ENCODE results near the gene NAALADL2. TPM values are rescaled to one million over a fixed set of nuclear protein-coding genes. Genes with fewer than 3 reads are reported as not detected.

Gene NAALADL2
- polyA plus RNA-seq, 1 donor, result 5.9 TPM

DNA sequence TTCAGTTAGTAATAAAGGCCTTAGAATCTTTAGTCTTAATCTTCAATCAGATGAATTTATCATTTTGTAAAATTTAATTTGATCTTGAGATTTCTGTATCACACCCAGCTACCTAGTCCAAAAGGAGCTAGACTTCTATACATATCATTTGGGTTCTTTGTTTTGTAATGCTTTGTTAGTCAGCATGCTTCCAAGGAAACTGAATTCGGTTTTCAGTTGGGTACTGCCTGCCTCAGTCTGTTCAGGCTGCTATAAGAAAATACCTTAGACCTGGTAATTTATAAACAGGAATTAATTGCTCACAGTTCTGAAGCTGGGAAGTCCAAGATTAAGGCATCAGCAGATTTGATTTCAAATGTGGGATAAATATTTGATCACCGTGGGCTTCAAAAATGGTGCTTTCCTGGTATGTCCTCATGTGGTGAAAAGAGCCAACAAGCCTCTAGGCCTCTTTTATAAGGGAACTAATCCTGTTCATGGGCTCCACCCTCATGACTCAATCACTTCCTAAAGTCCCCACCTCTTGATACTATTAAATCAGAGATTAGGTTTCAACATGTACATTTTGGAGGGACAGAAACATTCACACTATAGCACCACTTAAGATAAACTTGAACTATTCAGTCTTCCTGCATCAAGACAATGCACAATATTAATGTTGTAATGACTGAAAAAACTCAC is 800.7 kb downstream of the NAALADL2 start:
- no peak for DNase-seq (ENCODE audit: low read depth)

DNA sequence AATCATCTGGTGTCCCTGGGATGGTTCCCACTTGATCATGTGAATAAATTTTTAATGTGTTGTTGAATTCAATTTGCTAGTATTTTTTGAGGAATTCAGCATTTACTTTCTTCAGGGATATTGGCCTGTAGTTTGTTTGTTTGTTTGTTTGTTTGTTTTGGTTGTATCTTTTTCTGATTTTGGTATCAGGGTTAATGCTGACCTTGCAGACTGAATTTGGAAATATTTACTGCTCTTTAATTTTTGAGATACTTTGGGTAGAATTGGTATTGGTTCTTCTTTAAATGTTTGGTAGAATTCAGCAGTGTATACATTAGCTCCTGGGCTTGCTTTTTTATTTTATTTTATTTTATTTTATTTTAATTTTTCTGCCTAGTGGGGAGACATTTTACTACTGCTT is 803.7 kb downstream of the NAALADL2 start:
- no peak for DNase-seq (ENCODE audit: low read depth)

DNA sequence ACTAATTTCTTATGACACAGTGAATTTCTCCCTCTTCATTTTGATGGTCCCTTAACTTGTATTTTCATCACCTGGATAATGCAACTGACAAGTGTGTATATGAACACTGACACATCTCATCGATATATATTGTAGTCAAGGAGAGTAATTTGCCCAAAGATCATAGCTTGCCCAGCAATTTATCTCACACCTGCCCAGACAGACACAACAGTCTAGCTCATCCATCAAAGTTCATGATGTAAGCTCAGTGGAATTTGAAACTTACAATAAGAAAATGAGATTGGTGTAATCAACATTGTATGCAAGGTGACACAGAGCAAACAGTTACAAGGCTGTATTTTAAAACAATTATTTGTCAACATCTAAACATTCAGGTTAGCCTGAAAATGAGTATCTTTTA is 805.8 kb downstream of the NAALADL2 start:
- no peak for DNase-seq (ENCODE audit: low read depth)

DNA sequence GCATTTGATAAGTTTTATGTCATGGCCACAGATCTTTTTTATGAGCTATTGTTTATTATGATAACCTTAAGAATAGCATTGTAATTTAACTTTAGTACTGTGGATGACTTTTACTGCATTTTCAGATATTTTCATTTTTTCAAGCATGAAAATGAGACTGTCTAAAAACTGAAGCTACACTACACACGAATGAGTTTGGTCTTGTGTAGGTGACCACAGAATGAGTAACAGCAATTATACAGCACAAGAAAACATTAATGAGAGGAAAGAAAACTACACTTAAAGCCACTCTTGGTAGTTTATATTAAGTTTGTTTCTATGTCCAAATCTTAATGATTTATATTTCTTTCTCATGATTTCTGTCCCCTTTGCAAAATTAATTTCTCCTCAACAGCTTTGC is 809.2 kb downstream of the NAALADL2 start:
- DNase-seq (ENCODE audit: low read depth), result no peak

DNA sequence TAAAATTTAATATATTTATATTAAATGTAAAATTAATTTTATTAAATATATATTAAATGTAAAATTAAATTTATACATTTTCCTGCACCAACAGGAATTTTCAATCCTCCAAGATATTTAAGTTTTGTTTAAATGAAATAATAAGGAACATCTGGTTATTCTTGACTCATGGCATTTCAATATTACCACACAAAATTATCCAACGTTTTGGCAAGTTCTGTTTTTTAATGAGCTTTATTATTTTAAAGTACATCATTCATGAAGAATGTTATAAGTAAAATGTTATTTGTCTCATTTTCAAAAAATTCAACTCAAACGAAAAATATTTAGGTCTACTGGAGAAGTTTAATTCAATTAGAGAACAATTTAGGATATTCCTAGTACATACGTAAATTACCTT is 811.4 kb downstream of the NAALADL2 start:
- no peak for DNase-seq (ENCODE audit: low read depth)

DNA sequence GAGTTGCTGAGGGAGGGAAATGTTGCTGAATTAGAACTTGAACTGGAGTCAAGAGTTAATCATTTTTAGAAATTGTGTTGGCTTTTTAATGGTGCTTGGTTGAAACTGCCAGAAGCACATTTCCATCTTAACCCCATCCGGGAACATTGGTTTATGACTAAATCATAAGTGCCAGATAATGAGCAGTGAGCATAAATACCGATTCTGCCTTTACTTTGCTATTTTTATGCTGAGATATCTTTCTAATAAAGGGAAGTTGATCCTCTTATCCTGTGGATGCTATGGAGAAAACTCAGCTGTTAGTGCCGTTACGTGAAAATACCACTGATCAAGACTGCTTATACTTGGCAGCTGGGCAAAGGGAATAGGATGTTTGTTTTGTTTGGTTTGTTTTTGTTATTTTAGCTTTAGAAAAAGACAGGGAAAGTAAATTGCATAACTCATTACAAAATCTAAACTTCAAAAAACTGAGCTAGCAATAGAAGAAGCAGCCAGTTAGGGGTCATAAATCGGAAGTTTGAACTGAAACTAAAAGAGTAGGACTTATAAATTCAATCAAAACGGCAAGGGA is 813.1 kb downstream of the NAALADL2 start:
- no peak for DNase-seq (ENCODE audit: low read depth)

DNA sequence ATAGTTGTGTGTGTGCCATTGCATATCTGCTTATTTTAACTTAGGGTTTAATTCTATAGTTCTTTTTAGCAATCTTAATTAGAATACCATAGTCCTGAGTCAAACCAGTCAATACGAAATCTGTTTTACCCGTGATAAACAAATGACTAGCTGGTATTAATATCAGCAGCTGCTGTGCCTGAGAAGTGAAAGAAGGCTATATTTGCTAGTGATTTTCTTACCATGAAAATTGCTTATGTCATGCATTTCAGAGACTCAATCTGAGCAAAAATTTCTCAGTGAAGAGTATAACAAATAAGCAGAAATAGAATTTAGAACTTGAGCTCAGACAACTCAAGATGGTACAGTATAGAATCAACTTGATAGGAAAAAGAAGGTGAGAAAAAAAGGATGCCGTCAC is 820.4 kb downstream of the NAALADL2 start:
- DNase-seq (ENCODE audit: low read depth), result no peak

DNA sequence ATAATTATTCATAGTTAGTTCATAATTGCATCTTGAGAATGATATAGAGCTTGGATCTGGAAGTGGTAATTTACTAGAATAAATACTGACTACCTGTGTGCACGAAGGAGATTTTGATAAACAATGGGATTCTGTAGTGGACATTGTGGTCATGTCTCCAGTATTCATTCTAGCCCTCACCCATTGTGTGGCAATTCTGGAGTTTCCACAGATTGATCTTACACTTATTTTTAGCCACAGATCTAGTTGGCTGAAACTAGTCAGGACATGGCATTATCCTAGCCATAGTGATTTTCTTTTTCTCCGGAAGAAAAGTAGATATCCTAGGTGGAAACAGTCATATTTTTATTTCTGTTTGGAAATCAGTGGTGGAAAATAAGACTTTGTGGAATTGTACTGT is 833.1 kb downstream of the NAALADL2 start:
- no peak for DNase-seq (ENCODE audit: low read depth)

DNA sequence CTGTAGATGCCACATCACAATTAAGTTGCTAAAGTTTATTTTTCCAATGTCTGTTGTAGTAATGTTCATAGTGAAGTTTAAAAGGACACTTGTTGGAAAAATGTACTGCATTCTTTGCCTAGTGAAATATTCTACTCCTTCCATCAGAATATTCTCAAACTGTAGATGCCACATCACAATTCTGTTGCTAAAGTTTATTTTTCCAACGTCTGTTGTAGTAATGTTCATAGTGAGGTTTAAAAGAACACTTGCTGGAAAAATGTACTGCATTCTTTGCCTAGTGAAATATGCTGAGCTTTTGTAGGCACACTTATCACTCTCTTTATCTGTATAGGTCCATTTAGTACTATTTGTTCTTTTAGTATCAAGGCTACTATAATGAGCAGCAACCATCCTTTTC is 836.1 kb downstream of the NAALADL2 start:
- no peak for DNase-seq (ENCODE audit: low read depth)

DNA sequence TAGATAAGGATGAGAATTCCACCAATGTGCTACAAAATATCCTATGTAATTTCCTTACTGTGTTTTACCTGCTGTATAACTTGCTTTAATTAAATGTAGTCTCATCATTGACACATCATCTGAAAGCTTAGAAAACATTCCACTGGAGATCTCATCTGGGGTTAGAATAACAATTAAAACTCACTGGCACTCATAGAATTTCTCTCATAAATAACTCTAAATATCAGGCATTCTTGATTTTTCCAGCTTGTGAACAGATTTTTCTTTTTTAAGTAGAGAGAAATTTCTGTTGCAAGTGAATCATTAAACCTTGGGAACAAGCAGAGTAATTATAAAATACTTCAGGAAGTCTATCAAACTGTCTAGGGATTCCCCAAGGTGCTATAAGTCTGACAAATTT is 843.8 kb downstream of the NAALADL2 start:
- no peak for DNase-seq (ENCODE audit: low read depth)

DNA sequence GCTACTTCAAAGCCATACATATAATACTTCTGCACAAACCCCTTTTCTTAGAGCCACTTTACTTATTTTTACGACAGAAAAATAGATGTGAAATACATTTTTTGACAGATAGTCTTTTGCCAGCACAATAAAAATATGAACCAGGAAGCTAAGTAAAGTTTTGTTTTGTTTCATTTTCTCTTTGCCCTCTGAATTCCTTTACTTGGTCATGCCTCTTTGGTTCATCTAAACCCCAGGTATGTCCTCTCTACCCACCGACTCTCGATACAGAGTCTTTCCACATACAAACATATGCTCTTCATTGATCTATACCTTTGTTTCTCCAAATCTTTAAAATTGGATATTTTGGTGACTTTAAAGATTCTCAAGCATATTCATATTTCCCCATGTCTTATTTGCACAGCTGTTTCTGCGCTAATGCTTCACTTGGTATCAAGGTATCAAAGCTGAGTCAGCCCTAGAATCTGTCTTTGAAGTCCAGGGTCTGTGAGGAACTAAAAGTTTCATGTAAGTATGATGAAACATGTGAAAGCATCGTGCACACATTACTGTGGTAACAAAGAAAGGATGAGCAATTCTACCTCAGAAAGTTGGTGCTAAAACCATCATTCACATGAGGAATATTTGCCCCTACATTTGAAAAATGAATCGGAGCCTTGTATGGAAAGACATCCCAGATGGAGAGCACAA is 845.4 kb downstream of the NAALADL2 start:
- DNase-seq (ENCODE audit: low read depth), result no peak

DNA sequence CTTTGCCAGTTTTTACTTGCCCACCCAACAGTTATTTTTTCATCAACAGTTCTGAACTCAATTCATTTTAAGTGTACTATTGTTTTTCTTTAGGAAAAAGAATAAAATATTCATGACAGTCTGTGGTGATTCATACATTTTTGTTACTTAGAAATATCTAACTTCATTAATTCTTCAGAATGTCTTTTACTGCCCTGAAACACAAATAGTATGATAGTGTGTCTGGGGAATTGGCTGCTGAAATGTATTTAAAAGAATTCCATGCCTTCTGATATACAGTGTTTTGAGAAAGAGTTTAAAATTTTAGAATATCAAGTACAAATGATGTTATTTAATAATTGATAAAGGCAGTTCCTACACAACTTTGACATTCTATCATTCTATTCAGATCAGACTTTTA is 854.1 kb downstream of the NAALADL2 start:
- DNase-seq (ENCODE audit: low read depth), result no peak

DNA sequence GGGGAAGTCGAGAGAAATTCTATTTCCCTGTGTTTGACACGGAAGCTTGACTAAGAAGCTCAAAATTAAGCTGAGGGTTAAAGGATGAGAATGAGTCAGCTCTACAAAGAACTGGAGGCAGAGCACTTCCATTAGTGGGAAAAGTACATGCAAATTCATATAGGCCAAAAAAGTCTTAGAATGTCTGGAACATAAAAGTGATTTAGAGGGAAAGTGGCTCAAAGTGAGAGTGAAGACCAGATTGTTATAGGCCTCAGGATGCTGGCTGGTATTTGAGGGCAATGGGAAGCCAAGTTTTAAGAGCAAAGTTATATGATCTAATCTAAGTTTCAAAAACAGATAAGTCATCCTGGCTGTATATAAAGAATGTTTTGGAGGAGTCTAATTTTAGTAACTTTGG is 857.3 kb downstream of the NAALADL2 start:
- DNase-seq (ENCODE audit: low read depth), result no peak

DNA sequence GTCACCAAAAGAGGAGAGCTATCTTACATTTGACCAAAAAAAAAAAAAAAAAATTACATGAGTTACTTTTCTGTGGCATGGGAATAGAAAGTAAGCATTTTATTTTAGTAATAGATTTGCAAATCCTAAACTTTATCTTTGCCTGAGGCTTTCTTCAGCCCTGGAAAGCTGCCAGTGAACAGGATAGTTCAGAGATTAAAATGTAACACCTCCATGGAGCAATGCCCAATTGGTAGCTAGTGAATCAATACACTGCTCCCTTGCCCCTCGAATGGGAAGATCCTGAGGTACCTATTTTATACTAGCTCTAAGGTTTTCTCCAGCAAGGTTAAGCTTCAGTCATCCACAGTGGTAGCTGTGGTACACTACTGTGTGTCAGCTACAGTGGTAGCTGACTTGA is 867.1 kb downstream of the NAALADL2 start:
- no peak for DNase-seq (ENCODE audit: low read depth)

DNA sequence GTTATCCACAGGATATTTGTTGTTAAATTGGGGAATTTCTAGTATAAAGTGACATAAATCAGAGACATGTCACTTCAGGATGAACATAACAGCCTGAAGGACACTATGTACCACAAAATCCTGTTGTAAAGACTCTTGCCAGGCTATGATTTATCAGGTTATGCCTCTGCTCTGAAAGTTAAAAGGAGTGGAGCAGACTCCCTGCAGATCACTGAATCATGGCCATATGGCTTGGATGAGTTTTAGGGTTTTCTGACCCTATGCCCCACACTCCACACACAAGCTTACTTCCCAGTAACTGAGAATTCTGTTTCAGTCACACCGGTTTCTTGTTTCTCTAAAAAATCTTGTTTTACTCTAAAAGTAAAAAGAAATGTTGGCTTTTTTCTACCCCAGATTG is 869.4 kb downstream of the NAALADL2 start:
- no peak for DNase-seq (ENCODE audit: low read depth)

DNA sequence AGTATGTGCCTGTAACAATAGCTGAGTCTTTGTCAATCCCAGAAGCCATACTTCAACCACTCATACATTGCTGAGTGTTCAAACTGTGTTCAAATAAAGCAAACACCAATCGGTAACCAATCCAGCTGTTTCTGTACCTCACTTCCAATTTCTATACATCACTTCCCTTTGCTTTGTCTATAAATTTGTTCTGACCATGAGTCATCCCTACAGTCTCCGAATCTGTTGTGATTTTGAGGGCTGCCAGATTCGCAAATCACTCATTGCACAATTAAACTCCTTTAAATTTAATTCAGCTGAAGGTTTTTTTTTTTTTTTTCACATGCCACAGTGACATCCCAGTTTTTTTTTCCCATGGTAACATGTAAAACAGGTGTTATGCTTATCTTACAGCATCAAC is 870.3 kb downstream of the NAALADL2 start:
- no peak for DNase-seq (ENCODE audit: low read depth)

DNA sequence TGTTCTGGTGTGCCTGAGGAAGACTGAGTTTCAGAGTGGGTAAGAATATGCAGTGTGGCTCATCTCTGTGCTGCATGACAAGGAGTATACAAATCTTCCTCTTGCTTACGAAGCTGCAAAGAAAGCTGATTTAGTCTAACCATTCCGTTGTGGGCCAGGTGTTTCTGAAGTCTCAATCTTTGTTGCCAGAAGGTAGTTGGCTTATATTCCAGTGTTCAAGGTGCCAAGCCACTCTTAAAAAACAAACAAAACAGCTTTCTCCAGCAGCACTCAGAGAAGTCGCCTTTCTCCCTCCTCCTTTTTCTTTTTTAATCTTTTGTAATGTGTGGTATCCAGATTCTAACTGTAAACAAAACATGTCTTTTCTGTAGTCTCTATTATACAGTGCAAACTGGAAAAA is 872.4 kb downstream of the NAALADL2 start:
- no peak for DNase-seq (ENCODE audit: low read depth)

DNA sequence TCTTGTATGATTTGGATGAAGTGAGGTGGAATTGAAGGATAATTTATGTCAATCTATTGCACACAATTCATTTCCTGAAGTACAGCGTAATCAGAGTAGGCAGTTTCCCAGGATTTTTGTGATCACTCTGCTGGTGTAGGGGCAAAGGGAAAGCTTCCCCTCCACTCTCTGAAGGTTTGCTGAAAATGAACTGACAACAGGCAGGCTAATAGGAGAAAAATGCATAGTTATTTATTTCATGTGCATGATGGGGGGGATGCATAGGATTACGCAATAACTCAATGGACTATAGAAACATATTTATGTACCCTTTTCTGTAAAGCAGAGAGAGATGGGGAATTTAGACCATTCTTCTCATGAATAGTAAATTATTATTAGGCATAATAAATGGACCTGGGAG is 872.9 kb downstream of the NAALADL2 start:
- no peak for DNase-seq (ENCODE audit: low read depth)

DNA sequence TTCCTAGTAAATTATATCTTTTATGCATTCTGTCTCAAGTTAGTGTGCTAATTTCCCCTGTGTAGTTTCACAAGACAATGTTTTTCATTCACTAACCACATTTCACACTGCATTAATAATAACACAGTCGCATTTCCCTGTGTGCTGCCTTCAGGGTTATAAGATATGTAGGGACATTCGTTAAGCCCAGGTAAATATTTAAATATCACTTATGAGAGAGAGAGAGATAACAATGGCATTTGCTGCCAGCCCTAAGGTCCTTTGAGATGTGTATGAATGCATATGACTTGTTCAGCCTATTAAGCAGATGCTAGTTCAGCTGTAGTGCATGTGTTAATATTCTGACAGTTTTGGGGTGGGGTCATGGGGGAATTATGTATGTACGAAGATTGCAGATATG is 876.7 kb downstream of the NAALADL2 start:
- no peak for DNase-seq (ENCODE audit: low read depth)

DNA sequence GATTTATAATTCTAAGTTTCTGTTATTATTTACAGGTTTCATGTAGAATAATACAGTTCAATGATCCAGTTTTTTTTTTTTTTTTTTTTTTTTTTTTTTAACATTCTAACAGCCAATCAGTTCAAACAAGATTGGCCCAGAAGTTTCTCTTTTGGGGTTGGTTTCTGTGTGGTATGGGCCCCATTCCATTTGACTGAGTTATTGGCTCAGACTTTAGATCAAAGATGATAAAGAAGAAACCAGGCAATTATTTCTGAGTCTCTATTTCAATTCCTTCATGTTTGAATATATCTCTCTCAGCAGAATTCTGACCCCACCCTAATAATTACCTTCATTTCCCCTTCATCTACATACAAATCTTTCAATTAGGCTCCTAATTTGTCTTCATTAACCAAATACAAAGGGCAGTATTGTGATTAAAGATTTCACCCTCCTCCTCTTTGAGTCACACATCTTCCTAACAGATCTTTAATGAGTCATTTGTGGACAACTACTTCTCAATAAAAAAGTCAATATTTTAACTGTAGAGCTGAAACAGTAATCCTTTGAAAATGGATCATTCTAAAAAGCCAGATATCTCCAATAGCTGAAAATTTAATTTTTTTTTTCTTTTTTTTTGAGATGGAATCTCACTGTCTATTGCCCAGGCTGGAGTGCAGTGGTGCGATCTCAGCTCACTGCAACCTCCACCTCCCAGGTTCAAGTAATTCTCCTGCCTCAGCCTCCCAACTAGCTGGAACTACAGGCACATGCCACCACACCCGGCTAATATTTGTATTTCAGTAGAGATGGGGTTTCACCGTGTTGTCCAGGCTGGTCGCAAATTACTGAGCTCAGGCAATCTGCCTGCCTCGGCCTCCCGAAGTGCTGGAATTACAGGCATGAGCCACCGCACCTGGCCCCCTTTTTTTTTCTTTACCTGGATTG is 878.8 kb downstream of the NAALADL2 start:
- no peak for DNase-seq (ENCODE audit: low read depth)

DNA sequence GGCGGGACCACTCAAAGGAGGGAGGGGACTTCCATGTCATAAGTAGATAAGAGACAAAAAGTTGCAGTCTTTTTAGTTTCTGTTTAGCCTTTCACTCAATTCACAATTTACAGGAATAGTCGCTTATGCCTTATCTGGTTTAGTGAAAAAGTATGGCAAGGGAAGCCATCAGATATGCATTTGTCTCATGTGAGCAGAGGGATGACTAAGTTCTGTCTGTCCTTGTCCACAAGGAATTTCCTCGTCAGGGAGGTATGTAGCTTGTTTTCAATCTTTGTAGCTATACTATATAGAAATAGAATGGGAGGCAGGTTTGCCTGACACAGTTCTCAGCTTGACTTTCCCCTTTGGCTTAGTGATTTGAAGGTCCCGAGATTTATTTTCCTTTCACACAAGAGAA is 882.8 kb downstream of the NAALADL2 start:
- no peak for DNase-seq (ENCODE audit: low read depth)

DNA sequence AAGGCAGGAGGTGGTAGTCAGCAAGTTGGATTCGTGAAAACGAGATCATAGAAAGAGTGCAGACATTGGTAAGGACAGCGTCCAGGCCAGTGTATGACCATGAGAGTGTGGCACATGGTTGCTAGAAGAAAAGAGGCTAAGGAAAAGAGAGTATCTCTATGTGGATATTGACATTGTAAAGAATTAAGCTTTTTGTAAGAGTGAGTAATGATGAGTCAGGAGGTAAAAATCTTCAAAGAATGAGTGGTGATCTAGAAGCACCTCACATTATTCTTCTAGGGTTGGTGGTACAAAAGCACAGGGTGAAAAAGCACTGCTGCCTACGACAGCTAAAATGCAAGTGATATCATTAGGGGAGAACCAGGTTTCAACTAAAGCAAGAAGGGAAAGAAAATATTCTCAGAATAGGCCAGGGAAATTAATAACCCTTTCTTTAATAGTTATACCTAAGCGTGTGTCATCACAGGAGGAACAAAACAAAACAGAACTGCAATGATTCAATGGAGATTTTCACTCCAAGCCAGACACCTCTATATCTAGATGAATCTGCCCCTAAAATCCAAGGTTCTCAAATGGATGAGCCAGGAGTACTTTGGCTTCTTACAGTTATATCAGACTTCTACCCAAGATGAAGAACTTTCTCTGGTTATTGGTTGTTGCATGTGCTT is 884.7 kb downstream of the NAALADL2 start:
- no peak for DNase-seq (ENCODE audit: low read depth)

Measured in forelimb muscle (tissue), 1 donor.